Measurements from ENCODE around the gene SP1.
"Not testable (repeated sequence)": the region's sequence is repeated elsewhere in the genome, so short reads cannot be mapped to it uniquely, and the experiment has no call there.

SP1 gene

GRCh38 chr12:53365245-53365904 lies 14.6 kb upstream of the SP1 start:
- peaks cover 3% of the 10 kb centered on the region for H3K4me1 ChIP-seq (ENCODE audit: control insufficient read depth, low read depth, low read length)
- no peaks in the 10 kb centered on the region for H3K9me3 ChIP-seq (ENCODE audit: control insufficient read depth, low read depth, low read length)
- H3K27me3 ChIP-seq (ENCODE audit: control insufficient read depth, insufficient read depth, low read length), result no peaks in the 10 kb centered on the region
- no peak overlapping the region for H3K9ac ChIP-seq (ENCODE audit: low read length)
- H3K4me3 ChIP-seq (ENCODE audit: low read length), result no peak overlapping the region
- H3K36me3 ChIP-seq (ENCODE audit: control insufficient read depth, low read depth, low read length), result no peaks in the 10 kb centered on the region
- H3K27ac ChIP-seq (ENCODE audit: low read length), result no peak overlapping the region

GRCh38 chr12:53373554-53374133 lies 6.3 kb upstream of the SP1 start:
- H3K27ac ChIP-seq (ENCODE audit: low read length); H3K36me3 ChIP-seq (ENCODE audit: control insufficient read depth, low read depth, low read length); H3K27me3 ChIP-seq (ENCODE audit: control insufficient read depth, insufficient read depth, low read length); H3K9ac ChIP-seq (ENCODE audit: low read length); H3K9me3 ChIP-seq (ENCODE audit: control insufficient read depth, low read depth, low read length); H3K4me3 ChIP-seq (ENCODE audit: low read length): not testable (repeated sequence)
- peaks cover 10% of the 10 kb centered on the region for H3K4me1 ChIP-seq (ENCODE audit: control insufficient read depth, low read depth, low read length)

- not testable (repeated sequence) for H3K36me3 ChIP-seq (ENCODE audit: control insufficient read depth, low read depth, low read length); H3K27ac ChIP-seq (ENCODE audit: low read length); H3K9ac ChIP-seq (ENCODE audit: low read length); H3K4me3 ChIP-seq (ENCODE audit: low read length); H3K9me3 ChIP-seq (ENCODE audit: control insufficient read depth, low read depth, low read length); H3K27me3 ChIP-seq (ENCODE audit: control insufficient read depth, insufficient read depth, low read length)
- peaks cover 16% of the 10 kb centered on the region for H3K4me1 ChIP-seq (ENCODE audit: control insufficient read depth, low read depth, low read length)
These were observed 5.7 kb upstream of the SP1 start for GRCh38 chr12:53374277-53374676.

GRCh38 chr12:53376747-53377146 lies 3.2 kb upstream of the SP1 start:
- H3K27me3 ChIP-seq (ENCODE audit: control insufficient read depth, insufficient read depth, low read length), result no peaks in the 10 kb centered on the region
- no peak overlapping the region for H3K9ac ChIP-seq (ENCODE audit: low read length)
- no peak overlapping the region for H3K4me3 ChIP-seq (ENCODE audit: low read length)
- peaks cover under 1% of the 10 kb centered on the region for H3K36me3 ChIP-seq (ENCODE audit: control insufficient read depth, low read depth, low read length)
- peaks cover 15% of the 10 kb centered on the region for H3K4me1 ChIP-seq (ENCODE audit: control insufficient read depth, low read depth, low read length)
- H3K27ac ChIP-seq (ENCODE audit: low read length), result no peak overlapping the region
- H3K9me3 ChIP-seq (ENCODE audit: control insufficient read depth, low read depth, low read length), result no peaks in the 10 kb centered on the region

- H3K9me3 ChIP-seq (ENCODE audit: control insufficient read depth, low read depth, low read length), result no peaks in the 10 kb centered on the region
- no peak overlapping the region for H3K27ac ChIP-seq (ENCODE audit: low read length)
- H3K4me3 ChIP-seq (ENCODE audit: low read length), result no peak overlapping the region
- H3K36me3 ChIP-seq (ENCODE audit: control insufficient read depth, low read depth, low read length), result peaks cover 15% of the 10 kb centered on the region
- peak overlapping the region; percentile 92 for H3K9ac ChIP-seq (ENCODE audit: low read length)
- no peaks in the 10 kb centered on the region for H3K27me3 ChIP-seq (ENCODE audit: control insufficient read depth, insufficient read depth, low read length)
- H3K4me1 ChIP-seq (ENCODE audit: control insufficient read depth, low read depth, low read length), result peaks cover 16% of the 10 kb centered on the region
These were observed 1.8 kb upstream of the SP1 start for GRCh38 chr12:53378222-53378621.

GRCh38 chr12:53378724-53379388 lies 1.1 kb upstream of the SP1 start:
- no peaks in the 10 kb centered on the region for H3K27me3 ChIP-seq (ENCODE audit: control insufficient read depth, insufficient read depth, low read length)
- peak overlapping the region; percentile 92 for H3K9ac ChIP-seq (ENCODE audit: low read length)
- H3K4me1 ChIP-seq (ENCODE audit: control insufficient read depth, low read depth, low read length), result peaks cover 16% of the 10 kb centered on the region
- H3K27ac ChIP-seq (ENCODE audit: low read length), result peak overlapping the region; percentile 99
- H3K9me3 ChIP-seq (ENCODE audit: control insufficient read depth, low read depth, low read length), result no peaks in the 10 kb centered on the region
- H3K4me3 ChIP-seq (ENCODE audit: low read length), result peak overlapping the region; percentile 74
- peaks cover 21% of the 10 kb centered on the region for H3K36me3 ChIP-seq (ENCODE audit: control insufficient read depth, low read depth, low read length)

GRCh38 chr12:53379389-53380103 lies 430 bp upstream of the SP1 start:
- no peaks in the 10 kb centered on the region for H3K9me3 ChIP-seq (ENCODE audit: control insufficient read depth, low read depth, low read length)
- peaks cover 16% of the 10 kb centered on the region for H3K4me1 ChIP-seq (ENCODE audit: control insufficient read depth, low read depth, low read length)
- H3K27me3 ChIP-seq (ENCODE audit: control insufficient read depth, insufficient read depth, low read length), result no peaks in the 10 kb centered on the region
- H3K4me3 ChIP-seq (ENCODE audit: low read length), result peak overlapping the region; percentile 74
- H3K36me3 ChIP-seq (ENCODE audit: control insufficient read depth, low read depth, low read length), result peaks cover 24% of the 10 kb centered on the region
- H3K27ac ChIP-seq (ENCODE audit: low read length), result peak overlapping the region; percentile 99
- peak overlapping the region; percentile 92 for H3K9ac ChIP-seq (ENCODE audit: low read length)

GRCh38 chr12:53380794-53381730 lies 1.1 kb downstream of the SP1 start:
- no peaks in the 10 kb centered on the region for H3K9me3 ChIP-seq (ENCODE audit: control insufficient read depth, low read depth, low read length)
- H3K4me3 ChIP-seq (ENCODE audit: low read length), result peak overlapping the region; percentile 65
- H3K27ac ChIP-seq (ENCODE audit: low read length), result peak overlapping the region; percentile 67
- peaks cover 16% of the 10 kb centered on the region for H3K4me1 ChIP-seq (ENCODE audit: control insufficient read depth, low read depth, low read length)
- peak overlapping the region; percentile 75 for H3K9ac ChIP-seq (ENCODE audit: low read length)
- H3K36me3 ChIP-seq (ENCODE audit: control insufficient read depth, low read depth, low read length), result peaks cover 30% of the 10 kb centered on the region
- no peaks in the 10 kb centered on the region for H3K27me3 ChIP-seq (ENCODE audit: control insufficient read depth, insufficient read depth, low read length)

- H3K4me1 ChIP-seq (ENCODE audit: control insufficient read depth, low read depth, low read length), result peaks cover 16% of the 10 kb centered on the region
These were observed 2.0 kb downstream of the SP1 start for GRCh38 chr12:53381731-53382630.

GRCh38 chr12:53383258-53383657 lies 3.3 kb downstream of the SP1 start:
- no peak overlapping the region for H3K27ac ChIP-seq (ENCODE audit: low read length)
- H3K36me3 ChIP-seq (ENCODE audit: control insufficient read depth, low read depth, low read length), result peaks cover 44% of the 10 kb centered on the region
- H3K9me3 ChIP-seq (ENCODE audit: control insufficient read depth, low read depth, low read length), result no peaks in the 10 kb centered on the region
- H3K4me3 ChIP-seq (ENCODE audit: low read length), result peak overlapping the region; percentile 16
- H3K9ac ChIP-seq (ENCODE audit: low read length), result no peak overlapping the region
- H3K4me1 ChIP-seq (ENCODE audit: control insufficient read depth, low read depth, low read length), result peaks cover 16% of the 10 kb centered on the region
- no peaks in the 10 kb centered on the region for H3K27me3 ChIP-seq (ENCODE audit: control insufficient read depth, insufficient read depth, low read length)

More at GRCh38 chr12:53381731-53382630, 2.0 kb downstream of the SP1 start:
- Histone ChIP-seq H3K27me3 (ENCODE audit: control insufficient read depth, insufficient read depth, low read length) (no peaks in the 10 kb centered on the region), H3K9me3 (ENCODE audit: control insufficient read depth, low read depth, low read length) (no peaks in the 10 kb centered on the region), H3K9ac (ENCODE audit: low read length) (peak overlapping the region; percentile 75), H3K27ac (ENCODE audit: low read length) (no peak overlapping the region), H3K36me3 (ENCODE audit: control insufficient read depth, low read depth, low read length) (peaks cover 38% of the 10 kb centered on the region), H3K4me3 (ENCODE audit: low read length) (peak overlapping the region; percentile 65)
